HEK293 (cell line): ENCODE results near the gene NFYB.
A peak's percentile ranks its signal among the peaks of the same experiment; 100 is the strongest.

ENCODE experiments used
- CTCF ChIA-PET: fragments of 350-600 bp; formaldehyde crosslinking; extraction: SDS; loops from one replicate; lab custom pipeline; 2021; ENCODE audit warnings: antibody characterized with exemption; lab: Yijun Ruan, JAX
- POLR2A ChIA-PET: fragments of 300-600 bp; formaldehyde crosslinking; extraction: SDS; loops from one replicate; lab custom pipeline; 2020; ENCODE audit warnings: antibody characterized with exemption, inconsistent platforms; lab: Yijun Ruan, JAX
- H3K27ac ChIP-seq: fragments of 200-500 bp; sonication (Bioruptor generic); 2 replicates; pipeline ENCODE4 v1.5.1; 2014; ENCODE audit warnings: low read depth, low read length, control low read depth, inconsistent platforms; ENCODE audit errors: extremely low read depth
- H3K36me3 ChIP-seq, 2 experiments: fragments of 200-500 bp in 1 of 2; sonication (Bioruptor generic) in 1 of 2; 1 replicate in 1 of 2; 2 replicates in 1 of 2; pipeline ENCODE4 v1.5.1; 2014 to 2017; ENCODE audit warnings: inconsistent platforms in 2 of 2, low read length in 2 of 2; ENCODE audit not compliant: control insufficient read depth in 2 of 2, insufficient read depth in 1 of 2
- H3K4me1 ChIP-seq: fragments of 200-500 bp; sonication (Bioruptor generic); 2 replicates; pipeline ENCODE4 v1.5.1; 2014; ENCODE audit warnings: mild to moderate bottlenecking, low read length, inconsistent platforms; ENCODE audit not compliant: control insufficient read depth, insufficient read depth
- H3K4me3 ChIP-seq: 2 replicates; pipeline ENCODE4 v1.5.1; 2011; ENCODE audit warnings: low read depth, mild to moderate bottlenecking, control low read depth, low read length, moderate library complexity
- H3K9me3 ChIP-seq: fragments of 200-500 bp; sonication (Bioruptor generic); 2 replicates; pipeline ENCODE4 v1.5.1; 2014; ENCODE audit warnings: low read depth, low read length, inconsistent platforms; ENCODE audit not compliant: control insufficient read depth, insufficient read depth
- FEZF1 ChIP-seq: fragments of 450-650 bp; formaldehyde crosslinking; IDR thresholded peaks from 2 replicates; pipeline ENCODE4 v1.5.1; 2016; ENCODE audit warnings: missing biosample characterization, missing genetic modification characterization
- KLF7 ChIP-seq: fragments of 450-650 bp; formaldehyde crosslinking; IDR thresholded peaks from 2 replicates; pipeline ENCODE4 v1.5.1; 2016; ENCODE audit warnings: missing biosample characterization, missing genetic modification characterization, borderline replicate concordance
- REPIN1 ChIP-seq: fragments of 450-650 bp; formaldehyde crosslinking; IDR thresholded peaks from 2 replicates; pipeline ENCODE4 v1.5.1; 2017; ENCODE audit warnings: missing biosample characterization, missing genetic modification characterization, low read depth
- SP3 ChIP-seq: fragments of 450-650 bp; formaldehyde crosslinking; IDR thresholded peaks from 2 replicates; pipeline ENCODE4 v1.5.1; 2016; ENCODE audit warnings: missing biosample characterization, missing genetic modification characterization
- TRIM28 ChIP-seq: IDR thresholded peaks from 2 replicates; pipeline ENCODE4 v1.6.1; 2011; ENCODE audit warnings: low read length, control low read depth, borderline replicate concordance
- ZBTB1 ChIP-seq: fragments of 450-650 bp; formaldehyde crosslinking; IDR thresholded peaks from 2 replicates; pipeline ENCODE4 v1.5.1; 2016; ENCODE audit warnings: missing biosample characterization, missing genetic modification characterization
- ZBTB49 ChIP-seq: fragments of 450-650 bp; formaldehyde crosslinking; IDR thresholded peaks from 2 replicates; pipeline ENCODE4 v1.5.1; 2016; ENCODE audit warnings: missing biosample characterization, missing genetic modification characterization, low read depth
- ZBTB6 ChIP-seq: fragments of 450-650 bp; formaldehyde crosslinking; IDR thresholded peaks from 2 replicates; pipeline ENCODE4 v1.5.1; 2017; ENCODE audit warnings: missing biosample characterization, missing genetic modification characterization
- ZNF112 ChIP-seq: fragments of 450-650 bp; formaldehyde crosslinking; IDR thresholded peaks from 2 replicates; pipeline ENCODE4 v1.5.0; 2017; ENCODE audit warnings: missing biosample characterization, missing genetic modification characterization
- ZNF174 ChIP-seq: fragments of 450-650 bp; formaldehyde crosslinking; IDR thresholded peaks from 2 replicates; pipeline ENCODE4 v1.5.0; 2017; ENCODE audit warnings: missing biosample characterization, mild to moderate bottlenecking, missing genetic modification characterization
- ZNF221 ChIP-seq: fragments of 450-650 bp; formaldehyde crosslinking; IDR thresholded peaks from 2 replicates; pipeline ENCODE4 v1.5.1; 2017; ENCODE audit warnings: missing biosample characterization, missing genetic modification characterization, borderline replicate concordance
- ZNF248 ChIP-seq: fragments of 450-650 bp; formaldehyde crosslinking; IDR thresholded peaks from 2 replicates; pipeline ENCODE4 v1.5.1; 2017; ENCODE audit warnings: missing biosample characterization, missing genetic modification characterization
- ZNF292 ChIP-seq: fragments of 450-650 bp; formaldehyde crosslinking; IDR thresholded peaks from 2 replicates; pipeline ENCODE4 v1.5.1; 2016; ENCODE audit warnings: low read depth, missing biosample characterization, missing genetic modification characterization, borderline replicate concordance
- ZNF302 ChIP-seq: fragments of 450-650 bp; formaldehyde crosslinking; IDR thresholded peaks from 2 replicates; pipeline ENCODE4 v1.5.1; 2016; ENCODE audit warnings: missing biosample characterization, missing genetic modification characterization, low read depth
- ZNF423 ChIP-seq: fragments of 450-650 bp; formaldehyde crosslinking; IDR thresholded peaks from 2 replicates; pipeline ENCODE4 v1.5.1; 2016; ENCODE audit warnings: missing biosample characterization, missing genetic modification characterization
- ZNF596 ChIP-seq: fragments of 450-650 bp; IDR thresholded peaks from 2 replicates; pipeline ENCODE4 v1.5.0; 2018; ENCODE audit warnings: missing biosample characterization, mild to moderate bottlenecking, missing genetic modification characterization, moderate library complexity
- ZNF600 ChIP-seq: fragments of 450-650 bp; formaldehyde crosslinking; IDR thresholded peaks from 2 replicates; pipeline ENCODE4 v1.5.1; 2016; ENCODE audit warnings: missing biosample characterization, missing genetic modification characterization
- ZNF707 ChIP-seq: fragments of 450-650 bp; formaldehyde crosslinking; IDR thresholded peaks from 2 replicates; pipeline ENCODE4 v1.5.1; 2016; ENCODE audit warnings: missing biosample characterization, missing genetic modification characterization
- ZNF777 ChIP-seq: fragments of 450-650 bp; formaldehyde crosslinking; IDR thresholded peaks from 2 replicates; pipeline ENCODE4 v1.5.1; 2017; ENCODE audit warnings: missing biosample characterization, missing genetic modification characterization, borderline replicate concordance
- ZNF792 ChIP-seq: fragments of 450-650 bp; formaldehyde crosslinking; IDR thresholded peaks from 2 replicates; pipeline ENCODE4 v1.5.1; 2016; ENCODE audit warnings: missing biosample characterization, missing genetic modification characterization
- ZSCAN16 ChIP-seq: fragments of 450-650 bp; formaldehyde crosslinking; IDR thresholded peaks from 2 replicates; pipeline ENCODE4 v1.5.1; 2016; ENCODE audit warnings: missing biosample characterization, missing genetic modification characterization
- TF ChIP-seq, protein P1 (sequence below): fragments of 450-650 bp; formaldehyde crosslinking; IDR thresholded peaks from 2 replicates; pipeline ENCODE4 v1.5.1; 2016; ENCODE audit warnings: missing biosample characterization, missing genetic modification characterization
- TF ChIP-seq, protein P2 (sequence below): fragments of 450-650 bp; formaldehyde crosslinking; IDR thresholded peaks from 2 replicates; pipeline ENCODE4 v1.5.1; 2016; ENCODE audit warnings: missing biosample characterization, missing genetic modification characterization
- TF ChIP-seq, protein P3 (sequence below): fragments of 450-650 bp; formaldehyde crosslinking; IDR thresholded peaks from 2 replicates; pipeline ENCODE4 v1.5.1; 2017; ENCODE audit warnings: missing biosample characterization, missing genetic modification characterization

Gene NFYB

GRCh38 chr12:104132351-104132956 is 5.6 kb downstream of the NFYB start:
- CTCF ChIA-PET: interaction anchor here (0.6 to 1.5 kb wide), 3 partner anchors 21 to 34 kb away, joined by 4 to 5 read pairs (median 5); no protein-coding TSS in a partner anchor
- Histone ChIP-seq H3K36me3 (peaks cover 11 to 70% of the 10 kb centered on the region in 2 experiments), H3K4me3 (no peak overlapping the region), H3K4me1 (no peaks in the 10 kb centered on the region), H3K27ac (no peak overlapping the region), H3K9me3 (no peaks in the 10 kb centered on the region)
- POLR2A ChIA-PET: no interaction called here
- TF ChIP-seq ZBTB49 (tag by site-specific recombination) (no peak), ZNF248 (no peak), TRIM28 (0 out of 2 replicates have a peak, but pooled peaks have one; percentile 42), ZNF600 (tag by site-specific recombination) (0 out of 2 replicates have a peak, but pooled peaks have one; percentile 14), ZNF707 (no peak), ZSCAN16 (tag by site-specific recombination) (no peak), ZNF777 (no peak), ZNF302 (tag by site-specific recombination) (no peak), ZNF174 (no peak), ZNF112 (tag by site-specific recombination) (no peak), FEZF1 (0 out of 2 replicates have a peak, but pooled peaks have one; percentile 32), ZNF292 (tag by site-specific recombination) (no peak), KLF7 (tag by site-specific recombination) (no peak), ZNF423 (tag by site-specific recombination) (no peak), REPIN1 (tag by site-specific recombination) (no peak)
- TF ChIP-seq, protein P1, sequence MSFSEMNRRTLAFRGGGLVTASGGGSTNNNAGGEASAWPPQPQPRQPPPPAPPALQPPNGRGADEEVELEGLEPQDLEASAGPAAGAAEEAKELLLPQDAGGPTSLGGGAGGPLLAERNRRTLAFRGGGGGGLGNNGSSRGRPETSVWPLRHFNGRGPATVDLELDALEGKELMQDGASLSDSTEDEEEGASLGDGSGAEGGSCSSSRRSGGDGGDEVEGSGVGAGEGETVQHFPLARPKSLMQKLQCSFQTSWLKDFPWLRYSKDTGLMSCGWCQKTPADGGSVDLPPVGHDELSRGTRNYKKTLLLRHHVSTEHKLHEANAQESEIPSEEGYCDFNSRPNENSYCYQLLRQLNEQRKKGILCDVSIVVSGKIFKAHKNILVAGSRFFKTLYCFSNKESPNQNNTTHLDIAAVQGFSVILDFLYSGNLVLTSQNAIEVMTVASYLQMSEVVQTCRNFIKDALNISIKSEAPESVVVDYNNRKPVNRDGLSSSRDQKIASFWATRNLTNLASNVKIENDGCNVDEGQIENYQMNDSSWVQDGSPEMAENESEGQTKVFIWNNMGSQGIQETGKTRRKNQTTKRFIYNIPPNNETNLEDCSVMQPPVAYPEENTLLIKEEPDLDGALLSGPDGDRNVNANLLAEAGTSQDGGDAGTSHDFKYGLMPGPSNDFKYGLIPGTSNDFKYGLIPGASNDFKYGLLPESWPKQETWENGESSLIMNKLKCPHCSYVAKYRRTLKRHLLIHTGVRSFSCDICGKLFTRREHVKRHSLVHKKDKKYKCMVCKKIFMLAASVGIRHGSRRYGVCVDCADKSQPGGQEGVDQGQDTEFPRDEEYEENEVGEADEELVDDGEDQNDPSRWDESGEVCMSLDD (tag by site-specific recombination): no peak
- TF ChIP-seq, protein P2, sequence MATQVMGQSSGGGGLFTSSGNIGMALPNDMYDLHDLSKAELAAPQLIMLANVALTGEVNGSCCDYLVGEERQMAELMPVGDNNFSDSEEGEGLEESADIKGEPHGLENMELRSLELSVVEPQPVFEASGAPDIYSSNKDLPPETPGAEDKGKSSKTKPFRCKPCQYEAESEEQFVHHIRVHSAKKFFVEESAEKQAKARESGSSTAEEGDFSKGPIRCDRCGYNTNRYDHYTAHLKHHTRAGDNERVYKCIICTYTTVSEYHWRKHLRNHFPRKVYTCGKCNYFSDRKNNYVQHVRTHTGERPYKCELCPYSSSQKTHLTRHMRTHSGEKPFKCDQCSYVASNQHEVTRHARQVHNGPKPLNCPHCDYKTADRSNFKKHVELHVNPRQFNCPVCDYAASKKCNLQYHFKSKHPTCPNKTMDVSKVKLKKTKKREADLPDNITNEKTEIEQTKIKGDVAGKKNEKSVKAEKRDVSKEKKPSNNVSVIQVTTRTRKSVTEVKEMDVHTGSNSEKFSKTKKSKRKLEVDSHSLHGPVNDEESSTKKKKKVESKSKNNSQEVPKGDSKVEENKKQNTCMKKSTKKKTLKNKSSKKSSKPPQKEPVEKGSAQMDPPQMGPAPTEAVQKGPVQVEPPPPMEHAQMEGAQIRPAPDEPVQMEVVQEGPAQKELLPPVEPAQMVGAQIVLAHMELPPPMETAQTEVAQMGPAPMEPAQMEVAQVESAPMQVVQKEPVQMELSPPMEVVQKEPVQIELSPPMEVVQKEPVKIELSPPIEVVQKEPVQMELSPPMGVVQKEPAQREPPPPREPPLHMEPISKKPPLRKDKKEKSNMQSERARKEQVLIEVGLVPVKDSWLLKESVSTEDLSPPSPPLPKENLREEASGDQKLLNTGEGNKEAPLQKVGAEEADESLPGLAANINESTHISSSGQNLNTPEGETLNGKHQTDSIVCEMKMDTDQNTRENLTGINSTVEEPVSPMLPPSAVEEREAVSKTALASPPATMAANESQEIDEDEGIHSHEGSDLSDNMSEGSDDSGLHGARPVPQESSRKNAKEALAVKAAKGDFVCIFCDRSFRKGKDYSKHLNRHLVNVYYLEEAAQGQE: peak; percentile 66; the same call in 1 of the 2 replicates

DNA sequence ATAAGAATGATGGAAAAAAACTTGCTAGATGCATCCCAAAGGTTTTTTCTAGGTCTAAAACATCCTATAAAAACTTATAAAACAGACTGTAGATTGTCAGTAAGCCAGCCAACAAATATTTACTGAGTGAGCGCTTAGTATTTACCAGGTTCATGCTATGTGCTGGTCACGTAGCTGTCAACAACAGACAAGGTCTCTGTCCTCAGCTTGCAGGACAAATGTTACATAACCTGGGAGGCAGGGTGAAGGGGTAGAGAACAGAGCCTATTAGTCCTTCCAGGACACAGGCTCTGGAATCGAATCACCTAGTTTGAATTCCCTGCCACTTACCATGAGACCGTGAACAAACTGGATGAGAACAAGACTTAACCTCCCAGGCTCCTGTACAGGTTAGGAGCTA is 6.4 kb downstream of the NFYB start:
- H3K9me3 ChIP-seq: no peaks in the 10 kb centered on the region
- ChIA-PET POLR2A (no interaction called here), CTCF (interaction anchor here (0.6 to 1.5 kb wide), 4 partner anchors 21 to 159 kb away, joined by 3 to 5 read pairs (median 4); no protein-coding TSS in a partner anchor)
- no peak overlapping the region for H3K27ac ChIP-seq
- H3K4me1 ChIP-seq: no peaks in the 10 kb centered on the region
- H3K4me3 ChIP-seq: no peak overlapping the region
- peaks cover 17 to 75% of the 10 kb centered on the region in 2 experiments for H3K36me3 ChIP-seq
- TF ChIP-seq FEZF1: no peak
- no peak for TF ChIP-seq SP3
- no peak for TF ChIP-seq ZNF596 (tag by site-specific recombination)
- TF ChIP-seq ZBTB1: no peak
- no peak for TF ChIP-seq ZNF792 (tag by site-specific recombination)
- TF ChIP-seq ZBTB6: no peak
- TF ChIP-seq, protein P3, sequence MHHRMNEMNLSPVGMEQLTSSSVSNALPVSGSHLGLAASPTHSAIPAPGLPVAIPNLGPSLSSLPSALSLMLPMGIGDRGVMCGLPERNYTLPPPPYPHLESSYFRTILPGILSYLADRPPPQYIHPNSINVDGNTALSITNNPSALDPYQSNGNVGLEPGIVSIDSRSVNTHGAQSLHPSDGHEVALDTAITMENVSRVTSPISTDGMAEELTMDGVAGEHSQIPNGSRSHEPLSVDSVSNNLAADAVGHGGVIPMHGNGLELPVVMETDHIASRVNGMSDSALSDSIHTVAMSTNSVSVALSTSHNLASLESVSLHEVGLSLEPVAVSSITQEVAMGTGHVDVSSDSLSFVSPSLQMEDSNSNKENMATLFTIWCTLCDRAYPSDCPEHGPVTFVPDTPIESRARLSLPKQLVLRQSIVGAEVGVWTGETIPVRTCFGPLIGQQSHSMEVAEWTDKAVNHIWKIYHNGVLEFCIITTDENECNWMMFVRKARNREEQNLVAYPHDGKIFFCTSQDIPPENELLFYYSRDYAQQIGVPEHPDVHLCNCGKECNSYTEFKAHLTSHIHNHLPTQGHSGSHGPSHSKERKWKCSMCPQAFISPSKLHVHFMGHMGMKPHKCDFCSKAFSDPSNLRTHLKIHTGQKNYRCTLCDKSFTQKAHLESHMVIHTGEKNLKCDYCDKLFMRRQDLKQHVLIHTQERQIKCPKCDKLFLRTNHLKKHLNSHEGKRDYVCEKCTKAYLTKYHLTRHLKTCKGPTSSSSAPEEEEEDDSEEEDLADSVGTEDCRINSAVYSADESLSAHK (tag by site-specific recombination): no peak
- no peak for TF ChIP-seq ZNF112 (tag by site-specific recombination)
- TF ChIP-seq ZNF221 (tag by site-specific recombination): no peak
